Stomach (tissue), 9 donors: Measurements from ENCODE around the gene CDYL. TPM values are rescaled to one million over a fixed set of nuclear protein-coding genes. Genes with fewer than 3 reads are reported as not detected.

Experiments used
- DNase-seq, 2 donors: peaks; one replicate each; pipeline versions ENCODE4 v3.0.0 to v3.0.0-alpha.2; 2013 to 2019
- H3K27ac ChIP-seq, 5 donors: fragments of 200-600 bp in 4 of 5; sonication (generic) in 4 of 5; one replicate each; pipeline ENCODE4 v1.5.1; 2013 to 2019; ENCODE audit warnings: mild to moderate bottlenecking in 1 of 5, moderate library complexity in 1 of 5
- H3K27me3 ChIP-seq, 3 donors: fragments of 200-600 bp; sonication (generic); one replicate each; pipeline ENCODE4 v1.5.1; 2017 to 2019; ENCODE audit warnings: mixed run types in 1 of 3
- H3K36me3 ChIP-seq, 4 donors: fragments of 200-600 bp; sonication (generic); 1 replicate in 3 of 4; 2 replicates in 1 of 4; pipeline ENCODE4 v1.5.1; 2016 to 2019
- H3K4me1 ChIP-seq, 4 donors: fragments of 200-600 bp; sonication (generic); one replicate each; pipeline ENCODE4 v1.5.1; 2016 to 2019
- H3K4me3 ChIP-seq, 4 donors: fragments of 200-600 bp; sonication (generic) in 3 of 4; one replicate each; pipeline ENCODE4 v1.5.1; 2016 to 2019; ENCODE audit warnings: mild to moderate bottlenecking in 1 of 4
- H3K9me3 ChIP-seq, 4 donors: fragments of 200-600 bp; sonication (generic); one replicate each; pipeline ENCODE4 v1.5.1; 2016 to 2019
- CTCF ChIP-seq, 7 experiments: fragments of 450-650 bp in 4 of 7; fragments of 200-600 bp in 3 of 7; sonication (generic) in 3 of 7; IDR thresholded peaks; one replicate each; pipeline ENCODE4 v1.5.1; 2016 to 2019; ENCODE audit warnings: antibody characterized with exemption in 7 of 7, control low read depth in 2 of 7, mild to moderate bottlenecking in 1 of 7
- EP300 ChIP-seq: sonication (generic); formaldehyde crosslinking; IDR thresholded peaks from one replicate; pipeline ENCODE4 v1.6.1; 2017; ENCODE audit warnings: antibody characterized with exemption
- POLR2A ChIP-seq, 4 donors: fragments of 450-650 bp; IDR thresholded peaks; one replicate each; pipeline ENCODE4 v1.6.1; 2016; ENCODE audit warnings: antibody characterized with exemption in 4 of 4, control low read depth in 2 of 4, mild to moderate bottlenecking in 1 of 4, moderate library complexity in 1 of 4
- POLR2AphosphoS5 ChIP-seq, 3 donors: sonication (generic); formaldehyde crosslinking; IDR thresholded peaks; one replicate each; pipeline ENCODE4 v1.6.1; 2016; ENCODE audit warnings: antibody characterized with exemption in 3 of 3
- WGBS, 5 donors: extraction: QIAGEN DNeasy Blood & Tissue Kit in 3 of 5; methylation state at CpG; one replicate each; pipeline versions ENCODE4 v1.1.5 to v1.1.7; 2013 to 2018; 5-methylcytosine and 5-hydroxymethylcytosine counted together
- intact Hi-C: fragments of 100-400 bp; cut with DNase I; formaldehyde crosslinking; loops from one replicate; pipeline ENCODE4 v1.15.1; 2023; ENCODE audit warnings: low total_unique reads
- polyA plus RNA-seq, 3 donors: library from polyadenylated mRNA; stranded (reverse); fragments of 200-250 nt; gene quantifications; one replicate each; pipeline ENCODE4 v1.2.3, GENCODE V29; 2013
- total RNA-seq, 5 donors: library from RNA; depleted of rRNA; stranded (reverse); fragments of >200 nt; gene quantifications; one replicate each; pipeline versions ENCODE4 v1.1.0 to v1.2.3, GENCODE V29; 2014 to 2016
- donor health status: healthy with polysubstance abuse.
- donor health status: Bipolar disorder and iron deficiency.
- donor health status: healthy.

Gene CDYL
- total and polyA plus RNA-seq, 8 donors, result 6.2 to 226 (median 18.4) TPM

- WGBS, 5 donors, result 78 to 93% (median 84%) methylated on average over 9 of the region's 9 CpGs
- H3K4me1 ChIP-seq, result peaks cover 8 to 75% (median 30%) of the 10 kb centered on the region in 4 donors
- TF ChIP-seq CTCF (IDR thresholded peaks at IDR 0.05) (no peak), POLR2AphosphoS5 (IDR thresholded peaks at IDR 0.05) (no peak), POLR2A (IDR thresholded peaks at IDR 0.05) (no peak), EP300 (no peak)
- H3K27ac ChIP-seq, result no peak overlapping the region
- no peaks in the 10 kb centered on the region for H3K9me3 ChIP-seq
- H3K36me3 ChIP-seq, result no peaks in the 10 kb centered on the region
- H3K4me3 ChIP-seq, result no peak overlapping the region
- no peaks in the 10 kb centered on the region for H3K27me3 ChIP-seq
- DNase-seq, result no peak
- intact Hi-C loops, result loop anchor here (10.0 kb wide), 1 partner anchor 153 kb away; no protein-coding TSS in a partner anchor
Measured at GRCh38 chr6:4781967-4782575, 5.9 kb downstream of the CDYL start.

- H3K9me3 ChIP-seq, result no peaks in the 10 kb centered on the region
- no peaks in the 10 kb centered on the region for H3K36me3 ChIP-seq
- DNase-seq, result no peak
- H3K27ac ChIP-seq, result no peak overlapping the region
- no peaks in the 10 kb centered on the region for H3K27me3 ChIP-seq
- H3K4me1 ChIP-seq, result peaks cover 14 to 56% (median 30%) of the 10 kb centered on the region in 4 donors
- H3K4me3 ChIP-seq, result no peak overlapping the region
- intact Hi-C loops, result loop anchor here (10.0 kb wide), 1 partner anchor 148 kb away; no protein-coding TSS in a partner anchor
- WGBS, 5 donors, result 83 to 91% (median 88%) methylated on average over 7 of the region's 7 CpGs
- no peak for TF ChIP-seq EP300
Measured at GRCh38 chr6:4786996-4787395, 10.8 kb downstream of the CDYL start.

- TF ChIP-seq EP300, result no peak
- no peaks in the 10 kb centered on the region for H3K36me3 ChIP-seq
- no peak overlapping the region for H3K4me3 ChIP-seq
- no peak for DNase-seq
- H3K9me3 ChIP-seq, result no peaks in the 10 kb centered on the region
- H3K27ac ChIP-seq, result no peak overlapping the region
- no peaks in the 10 kb centered on the region for H3K27me3 ChIP-seq
- intact Hi-C loops, result loop anchor here (10.0 kb wide), 1 partner anchor 146 kb away; no protein-coding TSS in a partner anchor
- peaks cover 11 to 49% (median 26%) of the 10 kb centered on the region in 4 donors for H3K4me1 ChIP-seq
- WGBS, 5 donors, result 82 to 90% (median 85%) methylated on average over 6 of the region's 6 CpGs
Measured at GRCh38 chr6:4788482-4788881, 12.3 kb downstream of the CDYL start.

DNA sequence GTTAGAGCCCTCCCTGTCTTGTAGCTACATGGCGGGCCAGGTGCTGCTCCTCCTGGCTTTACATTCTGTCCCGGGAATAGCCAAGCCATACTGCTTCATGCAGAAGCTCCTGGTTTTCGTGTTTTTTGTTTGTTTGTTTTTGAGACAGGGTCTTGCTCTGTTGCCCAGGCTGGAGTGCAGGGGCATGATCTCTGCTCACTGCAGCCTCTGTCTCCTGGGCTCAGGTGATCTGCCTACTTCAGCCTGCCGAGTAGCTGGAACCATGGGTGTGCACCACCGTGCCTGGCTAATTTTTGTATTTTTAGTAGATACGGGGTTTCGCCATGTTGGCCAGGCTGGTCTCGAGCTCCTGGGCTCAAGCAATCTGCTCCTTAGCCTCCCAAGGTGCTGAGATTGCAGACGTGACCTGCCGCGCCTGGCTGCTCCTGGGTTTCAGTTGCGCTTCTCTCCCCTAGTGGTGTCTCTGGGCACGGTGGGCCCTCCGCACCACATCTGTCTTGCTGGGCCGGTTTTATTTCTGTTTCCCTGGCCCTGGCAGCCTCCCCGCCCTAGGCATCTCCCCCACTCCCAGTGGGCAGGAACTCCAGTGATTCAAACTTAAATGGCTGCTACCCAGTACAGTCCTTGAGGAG, 12.9 kb downstream of the CDYL start:
- DNase-seq, result no peak
- Histone ChIP-seq H3K27ac (no peak overlapping the region), H3K4me3 (no peak overlapping the region), H3K27me3 (no peaks in the 10 kb centered on the region), H3K9me3 (no peaks in the 10 kb centered on the region), H3K36me3 (no peaks in the 10 kb centered on the region), H3K4me1 (peaks cover 11 to 55% (median 28%) of the 10 kb centered on the region in 4 donors)
- TF ChIP-seq EP300, result no peak
- no peak for TF ChIP-seq POLR2AphosphoS5 (IDR thresholded peaks at IDR 0.05)
- TF ChIP-seq POLR2A (IDR thresholded peaks at IDR 0.05), result no peak
- TF ChIP-seq CTCF (IDR thresholded peaks at IDR 0.05), result no peak
- 84 to 90% (median 87%) methylated on average over 13 to 16 of the region's 16 CpGs for WGBS, 5 donors
- intact Hi-C loops, result loop anchor here (10.0 kb wide), 1 partner anchor 146 kb away; no protein-coding TSS in a partner anchor

DNA sequence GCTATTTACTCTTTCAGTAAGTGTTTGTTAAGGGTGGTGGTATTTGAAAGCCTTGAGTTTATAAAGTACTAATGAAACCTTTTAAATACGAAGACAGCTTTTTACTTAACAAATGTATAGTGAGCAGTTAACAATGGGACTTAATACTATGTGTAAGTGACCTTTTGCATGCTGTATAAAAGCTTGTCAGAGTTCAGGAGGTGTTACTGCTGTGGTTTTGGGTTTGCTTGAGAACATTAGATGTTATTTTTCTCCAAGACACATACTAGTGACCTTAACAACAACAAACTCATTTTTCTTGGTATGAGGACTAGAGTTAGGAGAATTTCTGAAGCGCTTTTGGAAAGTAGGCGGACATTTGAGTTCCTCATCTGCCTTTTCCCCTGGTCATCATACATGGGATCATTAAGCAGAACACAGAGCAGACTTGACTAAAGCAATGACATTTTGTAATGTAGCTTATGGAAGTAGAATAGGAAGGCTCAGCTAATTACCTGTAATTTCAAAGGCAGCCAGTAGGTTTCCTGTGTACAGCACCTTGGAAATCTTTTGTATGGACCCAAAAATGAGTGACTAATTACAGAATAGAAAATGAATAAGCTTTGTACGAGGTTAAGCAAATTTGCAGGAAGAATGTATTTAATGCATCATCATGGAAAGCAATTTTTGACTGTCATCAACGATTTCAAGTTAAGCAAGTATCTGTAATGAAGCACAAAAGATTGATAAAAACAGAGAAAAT, 14.1 kb downstream of the CDYL start:
- Histone ChIP-seq H3K27me3 (no peaks in the 10 kb centered on the region), H3K4me3 (no peak overlapping the region), H3K27ac (no peak overlapping the region), H3K9me3 (no peaks in the 10 kb centered on the region), H3K4me1 (peaks cover 11 to 57% (median 35%) of the 10 kb centered on the region in 4 donors), H3K36me3 (no peaks in the 10 kb centered on the region)
- WGBS, 5 donors, result 64 to 73% (median 68%) methylated on average over 5 of the region's 5 CpGs
- TF ChIP-seq EP300 (no peak), POLR2A (IDR thresholded peaks at IDR 0.05) (no peak), POLR2AphosphoS5 (IDR thresholded peaks at IDR 0.05) (no peak), CTCF (IDR thresholded peaks at IDR 0.05) (no peak)
- no peak for DNase-seq
- intact Hi-C loops, result no loop called here
